ENCODE results near the gene CMBL. TPM values are rescaled to one million over a fixed set of nuclear protein-coding genes. Genes with fewer than 3 reads are reported as not detected.

CMBL gene
- total RNA-seq, 1 experiment from 2014 or later = 12.6 TPM

DNA sequence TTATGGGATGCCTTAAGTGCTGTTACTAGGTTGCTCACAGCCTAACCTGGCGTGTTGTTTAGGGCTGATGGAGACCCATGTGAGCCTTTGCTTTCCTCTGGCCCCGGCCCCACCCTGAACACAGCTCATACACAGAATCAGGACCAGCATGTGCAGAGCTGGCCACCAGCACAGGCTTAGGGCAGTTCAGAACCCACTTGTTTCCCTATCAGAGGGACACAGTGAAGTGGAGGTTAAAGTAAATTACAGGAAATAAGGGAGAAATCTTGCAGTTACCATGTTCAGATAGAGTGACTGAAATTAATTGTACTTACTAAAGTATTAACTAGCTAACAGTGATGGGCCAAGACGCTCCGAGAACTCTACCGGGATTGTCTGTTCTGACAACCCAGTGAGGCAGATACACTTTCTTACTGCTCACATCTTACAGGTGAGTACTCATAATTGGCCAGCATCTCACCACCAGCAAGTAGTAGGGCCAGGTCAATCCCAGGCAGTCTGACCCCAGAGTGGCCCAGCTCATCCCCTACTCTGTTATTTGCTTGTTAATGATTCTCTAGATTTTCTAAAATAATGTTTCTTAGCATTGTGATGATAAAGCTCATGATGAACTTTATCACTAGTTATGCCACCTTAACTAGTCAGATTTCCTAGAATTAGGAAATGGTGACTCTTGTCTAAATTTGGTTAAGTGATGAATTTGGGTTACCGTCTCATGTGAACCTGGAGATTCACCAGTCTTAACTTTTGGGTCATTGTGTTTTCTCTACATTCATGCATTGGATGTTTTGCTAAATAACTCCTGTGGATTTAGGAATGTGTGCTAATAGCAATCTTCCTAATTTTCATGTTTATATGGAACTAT lies 42.2 kb downstream of the CMBL start:
- Mint-ChIP-seq H3K27ac (peak overlapping the region in 1 of 3 experiments; percentile 44; a peak in 2 of 7 replicates), H3K4me3 (no peak overlapping the region), H3K36me3 (ENCODE audit: insufficient read depth in 1 of 3, low read depth in 3 of 3) (peaks cover 28 to 51% (median 43%) of the 10 kb centered on the region in 3 experiments), H3K27me3 (ENCODE audit: low read depth) (no peaks in the 10 kb centered on the region), H3K4me1 (peaks cover 12 to 13% of the 10 kb centered on the region in 2 experiments), H3K9me3 (no peaks in the 10 kb centered on the region)
- Histone ChIP-seq H3K27ac (ENCODE audit: insufficient read length, low read depth, low read length) (no peak overlapping the region), H3K4me1 (ENCODE audit: insufficient read depth, low read length) (peaks cover 3% of the 10 kb centered on the region; the same call in 1 of the 2 replicates), H2AK5ac (ENCODE audit: insufficient read length, low read length) (no peak overlapping the region), H2BK15ac (ENCODE audit: low read depth, low read length) (no peak overlapping the region), H4K5ac (ENCODE audit: insufficient read length, low read depth, low read length) (no peak overlapping the region), H3K4ac (ENCODE audit: low read depth, low read length) (no peak overlapping the region), H3K79me2 (ENCODE audit: insufficient read depth, low read length) (no peaks in the 10 kb centered on the region), H3K56ac (ENCODE audit: insufficient read length, low read depth, low read length) (no peak overlapping the region), H3K27me3 (ENCODE audit: insufficient read depth, low read length) (no peaks in the 10 kb centered on the region), H3K18ac (ENCODE audit: insufficient read length, low read depth, low read length) (no peak overlapping the region), H2BK12ac (ENCODE audit: insufficient read length, low read depth, low read length) (no peak overlapping the region), H4K91ac (ENCODE audit: insufficient read length, low read depth, low read length) (no peak overlapping the region), H2BK20ac (ENCODE audit: low read depth, low read length, poor library complexity, severe bottlenecking) (no peak overlapping the region), H4K20me1 (ENCODE audit: control insufficient read depth, insufficient read depth, insufficient read length) (peaks cover 2% of the 10 kb centered on the region), H3K4me2 (ENCODE audit: insufficient read depth, insufficient read length, low read length) (no peak overlapping the region), H2BK5ac (ENCODE audit: insufficient read length, low read length) (no peak overlapping the region), H3K14ac (ENCODE audit: insufficient read depth, low read length) (no peak overlapping the region), H2AFZ (ENCODE audit: low read length) (no peak overlapping the region), H2BK120ac (ENCODE audit: low read depth, low read length, poor library complexity, severe bottlenecking) (no peak overlapping the region), H3K79me1 (ENCODE audit: insufficient read depth, low read depth, low read length, poor library complexity, severe bottlenecking) (no peaks in the 10 kb centered on the region), H3K9me3 (ENCODE audit: control insufficient read depth, low read depth, low read length) (no peaks in the 10 kb centered on the region), H3T11ph (ENCODE audit: low read length) (no peak overlapping the region), H3K23me2 (ENCODE audit: insufficient read length, low read depth, low read length, poor library complexity, severe bottlenecking) (no peaks in the 10 kb centered on the region), H3K9ac (ENCODE audit: extremely low read depth, insufficient read length, low read length) (no peak overlapping the region), H4K8ac (replicated peaks; ENCODE audit: insufficient read length, low read depth, low read length) (no peak overlapping the region), H3K23ac (ENCODE audit: insufficient read length, low read depth, low read length) (no peak overlapping the region)
- no CpG with 5 or more reads among the region's 6 CpGs for WGBS (ENCODE audit: extremely low coverage, insufficient read length, low lambda C conversion rate)
- TF ChIP-seq, protein P1, sequence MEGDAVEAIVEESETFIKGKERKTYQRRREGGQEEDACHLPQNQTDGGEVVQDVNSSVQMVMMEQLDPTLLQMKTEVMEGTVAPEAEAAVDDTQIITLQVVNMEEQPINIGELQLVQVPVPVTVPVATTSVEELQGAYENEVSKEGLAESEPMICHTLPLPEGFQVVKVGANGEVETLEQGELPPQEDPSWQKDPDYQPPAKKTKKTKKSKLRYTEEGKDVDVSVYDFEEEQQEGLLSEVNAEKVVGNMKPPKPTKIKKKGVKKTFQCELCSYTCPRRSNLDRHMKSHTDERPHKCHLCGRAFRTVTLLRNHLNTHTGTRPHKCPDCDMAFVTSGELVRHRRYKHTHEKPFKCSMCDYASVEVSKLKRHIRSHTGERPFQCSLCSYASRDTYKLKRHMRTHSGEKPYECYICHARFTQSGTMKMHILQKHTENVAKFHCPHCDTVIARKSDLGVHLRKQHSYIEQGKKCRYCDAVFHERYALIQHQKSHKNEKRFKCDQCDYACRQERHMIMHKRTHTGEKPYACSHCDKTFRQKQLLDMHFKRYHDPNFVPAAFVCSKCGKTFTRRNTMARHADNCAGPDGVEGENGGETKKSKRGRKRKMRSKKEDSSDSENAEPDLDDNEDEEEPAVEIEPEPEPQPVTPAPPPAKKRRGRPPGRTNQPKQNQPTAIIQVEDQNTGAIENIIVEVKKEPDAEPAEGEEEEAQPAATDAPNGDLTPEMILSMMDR (conservative IDR thresholded peaks at IDR 0.05) = no peak
- no peak for DNase-seq
